Middle frontal gyrus (tissue), 1 donor: Measurements from ENCODE around the gene SAMD1.

Source experiments
- DNase-seq: peaks from one replicate; pipeline ENCODE4 v3.0.0-alpha.2; 2015; ENCODE audit warnings: low spot score; ENCODE audit errors: extremely low spot score

The SAMD1 gene

DNA sequence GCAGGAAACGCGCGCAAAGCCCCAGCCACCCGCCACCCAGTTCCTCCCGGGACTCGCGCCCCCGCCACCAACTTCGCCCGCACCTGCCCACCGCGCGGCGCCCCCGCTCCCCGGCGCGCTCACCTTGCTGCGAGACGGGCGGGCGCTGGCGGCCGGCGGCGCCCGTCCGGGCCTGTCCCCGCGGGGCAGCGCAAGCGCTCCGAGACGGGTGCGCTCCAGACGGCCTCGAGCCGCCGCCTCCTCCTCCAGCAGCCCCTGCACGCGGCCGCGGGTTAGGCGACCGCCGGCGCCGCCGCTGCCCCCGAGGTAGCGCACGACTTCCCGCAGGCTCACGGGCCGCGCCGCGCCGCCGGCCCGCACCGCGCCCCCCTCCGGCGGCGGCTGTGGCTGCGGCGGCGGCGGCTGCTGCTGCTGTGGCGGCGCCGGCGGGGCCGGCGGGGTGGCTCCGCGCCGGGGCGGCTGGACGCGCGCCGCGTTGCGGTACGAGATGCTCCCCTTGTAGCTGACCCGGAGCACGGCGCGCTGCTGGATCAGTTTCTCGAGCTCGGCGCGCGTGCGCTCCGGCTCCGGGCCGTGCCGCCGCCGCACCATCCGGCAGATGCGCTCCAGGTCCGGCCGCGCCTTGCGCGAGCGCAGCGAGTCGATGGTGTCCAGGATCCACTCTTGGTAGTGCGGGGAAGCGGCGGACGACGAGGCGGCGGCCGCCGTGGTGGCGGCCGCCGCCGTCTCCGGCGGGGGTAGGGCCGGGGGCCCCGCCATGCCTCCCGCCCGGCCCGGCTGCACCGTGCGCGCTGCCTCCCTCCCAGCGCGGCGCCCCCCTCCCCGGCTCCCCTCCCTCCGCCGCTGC lies 666 bp downstream of the SAMD1 start:
- DNase-seq = no peak

DNA sequence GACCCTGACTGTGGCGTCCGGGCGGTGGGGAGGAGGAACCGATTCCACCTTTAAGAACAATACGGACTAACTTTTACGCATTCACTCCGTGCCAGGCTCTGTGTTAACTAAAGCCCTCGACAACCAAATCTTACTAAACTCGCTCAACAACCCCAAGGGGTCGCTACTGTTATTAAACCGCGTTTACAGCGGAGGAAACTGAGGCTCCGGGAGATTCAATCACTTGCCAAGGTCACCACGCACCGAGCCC lies 1.2 kb downstream of the SAMD1 start:
- DNase-seq = no peak

DNA sequence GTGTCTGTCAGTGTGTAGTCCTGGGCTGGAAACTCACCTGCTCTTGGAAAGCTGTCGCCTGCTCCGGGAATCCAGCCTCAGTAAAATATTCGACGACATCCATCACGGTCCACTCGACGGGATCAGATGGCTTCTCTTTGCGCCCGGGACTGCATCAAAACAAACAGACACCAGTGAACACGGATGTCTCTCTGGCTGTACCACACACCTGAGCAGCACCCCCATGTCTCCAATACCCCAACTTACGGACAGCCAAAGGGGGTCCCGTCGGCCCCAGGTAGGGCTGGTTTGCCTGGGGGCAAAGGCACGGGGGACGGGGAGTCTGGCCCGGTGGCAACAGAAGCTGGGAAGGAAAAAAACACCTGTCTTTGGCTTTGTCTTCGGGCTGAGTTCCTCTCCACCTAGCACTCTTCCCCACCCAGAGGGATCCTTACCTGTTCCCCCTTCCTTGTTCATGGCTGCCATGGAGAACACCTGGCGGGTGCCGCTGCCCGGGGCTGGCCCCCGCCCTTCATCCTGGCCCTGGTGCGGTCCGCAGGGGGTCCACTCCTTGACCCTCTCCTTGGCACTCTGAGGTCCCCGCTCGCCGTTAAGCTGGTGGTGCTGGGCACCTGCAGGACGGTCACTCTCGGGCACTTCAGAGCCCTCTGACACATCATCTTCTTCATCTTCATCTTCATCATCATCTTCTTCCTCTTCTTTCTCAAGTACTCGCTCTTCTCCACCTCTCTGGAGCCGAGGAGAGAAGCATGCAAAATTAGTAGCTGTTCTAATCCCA lies 1.7 kb downstream of the SAMD1 start:
- no peak for DNase-seq

DNA sequence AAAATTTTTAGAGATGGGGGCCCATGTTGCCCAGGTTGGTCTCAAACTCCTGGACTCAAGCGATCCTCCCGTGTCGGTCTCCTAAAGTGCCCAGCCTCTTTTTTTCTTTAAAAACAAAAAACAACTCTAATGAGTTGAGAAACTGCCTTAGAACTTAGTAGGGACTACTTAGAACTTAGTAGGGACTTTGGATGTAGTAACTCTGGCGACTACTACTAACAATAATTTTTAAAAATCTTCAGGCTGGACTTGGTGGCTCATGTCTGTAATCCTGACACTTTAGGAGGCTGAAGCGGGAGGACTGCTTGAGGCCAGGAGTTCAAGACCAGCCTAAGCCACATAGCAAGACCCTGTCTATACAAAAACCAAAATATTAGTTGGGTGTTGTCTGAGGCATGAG lies 4.5 kb downstream of the SAMD1 start:
- no peak for DNase-seq

DNA sequence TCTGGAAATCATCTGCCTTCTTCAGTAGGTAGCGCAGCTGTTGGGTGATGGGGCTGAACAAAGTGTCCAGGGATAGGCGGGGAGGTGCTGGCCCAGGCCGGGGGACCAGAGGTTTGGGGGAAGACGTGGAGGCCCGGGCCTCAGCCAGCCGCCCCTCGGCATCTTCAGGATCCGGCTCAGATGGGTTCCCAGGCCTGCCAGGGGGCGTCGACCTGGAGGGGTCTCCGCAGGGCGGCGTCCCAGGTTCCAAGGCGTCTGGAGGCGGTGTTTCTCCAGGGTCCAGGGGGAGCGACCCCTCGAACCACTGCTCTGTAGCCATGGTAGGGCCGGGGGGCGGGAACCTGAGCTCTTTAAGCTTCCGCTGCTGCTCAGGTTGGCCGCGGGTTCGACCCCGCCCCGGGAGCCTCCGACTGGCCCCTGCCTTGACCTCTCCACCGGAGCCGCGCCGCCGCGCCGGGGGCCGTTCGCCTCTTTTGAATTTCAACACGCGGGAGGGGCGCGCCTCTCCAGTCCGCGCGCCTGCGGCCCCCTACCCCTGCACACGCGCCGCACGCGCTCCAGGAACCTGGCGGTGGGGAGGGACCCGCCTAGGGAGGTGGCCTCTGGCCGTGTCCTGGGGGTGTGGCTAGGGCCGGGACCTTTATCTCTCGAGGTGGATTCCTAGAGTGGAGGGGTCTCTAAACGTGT lies 5.1 kb downstream of the SAMD1 start, which contains the start of gene C19orf67:
C19orf67 (minus strand) TSS at position 475 of the 687 bp plus-strand sequence; CDS start at position 319, 156 bp downstream.
- DNase-seq = no peak

DNA sequence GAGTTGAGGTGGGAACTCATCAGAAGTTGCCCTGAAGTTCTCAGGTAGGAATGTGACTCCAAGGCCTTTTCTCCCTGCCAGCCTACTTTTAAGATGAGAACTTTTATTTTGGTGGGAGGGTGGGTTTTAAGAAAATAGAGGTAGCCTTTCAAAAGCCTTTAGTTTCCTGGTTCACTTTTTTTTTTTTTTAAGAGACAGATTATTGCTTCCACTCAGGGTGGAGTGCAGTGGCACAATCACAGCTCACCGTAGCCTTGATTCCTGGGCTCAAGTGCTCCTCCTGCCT lies 7.9 kb downstream of the SAMD1 start:
- no peak for DNase-seq

DNA sequence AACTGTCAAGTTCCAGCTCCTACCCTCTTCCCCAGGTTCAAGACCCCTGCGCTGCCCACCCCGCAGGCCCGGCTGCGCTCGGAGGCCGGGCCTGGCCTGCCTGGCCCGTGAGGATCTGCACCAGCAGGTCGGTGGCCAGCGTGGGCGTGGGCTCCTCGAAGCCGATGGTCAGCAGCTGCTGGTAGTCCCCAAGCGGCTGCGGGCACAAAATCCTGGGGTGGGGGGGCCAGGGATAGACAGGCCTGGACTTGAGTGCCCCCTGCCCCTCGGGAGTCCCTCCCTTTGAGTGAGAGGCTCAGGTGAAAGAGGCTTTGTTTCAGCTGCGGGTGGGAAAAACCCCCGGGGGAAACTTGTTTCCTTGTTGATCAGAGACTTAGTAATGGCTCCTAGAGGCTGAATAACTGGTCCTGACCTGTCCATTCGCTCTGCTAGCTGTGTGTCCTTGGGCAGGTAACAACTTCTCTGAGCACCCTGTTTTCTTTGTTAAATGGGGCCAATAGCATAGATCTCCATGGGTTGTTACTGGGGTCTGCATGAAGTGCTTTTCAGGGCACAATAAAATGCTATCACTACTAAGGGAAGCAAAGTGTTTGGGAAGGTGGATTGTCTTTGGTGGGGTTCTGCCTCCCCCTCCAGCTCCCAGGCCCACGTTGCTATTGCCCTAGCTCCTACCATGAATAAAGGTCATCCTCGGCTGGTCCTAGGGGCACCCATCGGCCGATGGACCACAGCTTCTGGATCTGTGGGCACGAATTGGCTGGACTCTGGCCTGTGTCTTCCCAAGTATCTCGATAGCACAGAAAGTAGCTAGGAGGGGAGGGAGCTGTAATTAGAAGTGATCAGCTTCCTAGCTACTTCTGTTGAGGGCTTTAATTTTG lies 8.5 kb downstream of the SAMD1 start:
- DNase-seq = no peak

DNA sequence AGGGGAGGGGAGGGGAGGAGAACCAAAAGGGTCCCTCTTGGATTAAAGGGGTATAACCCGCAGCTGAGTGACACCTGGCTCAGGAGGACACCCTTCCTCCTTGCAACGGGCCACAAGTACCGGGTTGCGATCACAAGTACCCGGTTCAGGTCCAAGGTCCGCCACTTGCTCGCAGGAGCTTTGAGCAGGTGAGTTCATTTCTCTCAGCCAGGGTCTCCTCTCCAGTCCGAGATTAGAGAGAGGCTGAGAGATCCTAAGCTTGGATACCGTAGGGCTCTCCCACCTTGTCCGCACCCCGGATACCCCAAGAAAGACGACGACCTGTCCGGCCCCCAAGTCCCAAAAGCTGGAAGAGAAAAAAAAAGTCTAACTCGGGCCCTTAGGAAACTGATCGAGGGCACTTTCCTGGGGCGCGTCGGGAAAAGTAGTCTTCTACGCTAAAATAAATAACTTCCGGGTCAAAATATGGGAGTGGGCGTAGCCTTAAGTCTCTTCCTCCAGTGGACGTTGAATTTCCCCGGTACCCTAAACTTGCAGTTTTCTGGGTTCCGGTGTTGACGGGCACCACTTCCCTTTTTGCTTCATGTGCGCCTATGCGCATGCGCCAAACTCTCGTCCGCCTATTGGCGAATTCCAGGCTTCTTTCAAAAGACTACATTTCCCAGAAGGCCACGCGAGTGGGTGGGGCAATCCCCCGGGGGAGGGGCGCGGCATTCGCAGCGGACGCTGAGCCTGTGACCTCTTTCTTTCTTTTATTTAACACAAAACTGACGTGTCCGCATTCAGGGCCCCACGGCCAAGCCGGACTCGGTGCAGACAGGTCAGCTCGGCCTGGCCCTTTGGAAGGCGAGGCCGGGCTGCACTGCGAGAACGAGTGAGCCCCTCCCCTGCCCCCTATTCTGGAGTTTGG lies 9.4 kb downstream of the SAMD1 start:
- DNase-seq = peak; percentile 99

DNA sequence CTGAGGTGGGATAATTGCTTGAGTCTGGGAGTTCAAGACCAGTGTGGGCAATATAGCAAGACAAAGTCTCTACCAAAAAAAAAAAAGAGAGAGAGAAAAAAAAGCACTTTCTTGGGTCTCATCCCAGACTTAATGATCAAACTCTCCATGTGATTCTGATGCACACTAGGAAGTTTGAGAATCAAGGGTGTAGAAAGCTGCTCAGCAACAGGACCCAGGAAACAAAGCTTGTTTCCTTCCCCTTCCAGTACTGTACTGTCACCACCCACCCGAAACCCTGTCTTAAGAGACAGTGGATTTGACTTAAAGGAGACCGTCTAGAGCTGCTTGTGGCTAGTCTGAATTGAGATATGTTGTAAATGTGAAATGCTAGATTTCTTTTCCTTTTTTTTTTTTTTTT lies 12.1 kb downstream of the SAMD1 start:
- no peak for DNase-seq

DNA sequence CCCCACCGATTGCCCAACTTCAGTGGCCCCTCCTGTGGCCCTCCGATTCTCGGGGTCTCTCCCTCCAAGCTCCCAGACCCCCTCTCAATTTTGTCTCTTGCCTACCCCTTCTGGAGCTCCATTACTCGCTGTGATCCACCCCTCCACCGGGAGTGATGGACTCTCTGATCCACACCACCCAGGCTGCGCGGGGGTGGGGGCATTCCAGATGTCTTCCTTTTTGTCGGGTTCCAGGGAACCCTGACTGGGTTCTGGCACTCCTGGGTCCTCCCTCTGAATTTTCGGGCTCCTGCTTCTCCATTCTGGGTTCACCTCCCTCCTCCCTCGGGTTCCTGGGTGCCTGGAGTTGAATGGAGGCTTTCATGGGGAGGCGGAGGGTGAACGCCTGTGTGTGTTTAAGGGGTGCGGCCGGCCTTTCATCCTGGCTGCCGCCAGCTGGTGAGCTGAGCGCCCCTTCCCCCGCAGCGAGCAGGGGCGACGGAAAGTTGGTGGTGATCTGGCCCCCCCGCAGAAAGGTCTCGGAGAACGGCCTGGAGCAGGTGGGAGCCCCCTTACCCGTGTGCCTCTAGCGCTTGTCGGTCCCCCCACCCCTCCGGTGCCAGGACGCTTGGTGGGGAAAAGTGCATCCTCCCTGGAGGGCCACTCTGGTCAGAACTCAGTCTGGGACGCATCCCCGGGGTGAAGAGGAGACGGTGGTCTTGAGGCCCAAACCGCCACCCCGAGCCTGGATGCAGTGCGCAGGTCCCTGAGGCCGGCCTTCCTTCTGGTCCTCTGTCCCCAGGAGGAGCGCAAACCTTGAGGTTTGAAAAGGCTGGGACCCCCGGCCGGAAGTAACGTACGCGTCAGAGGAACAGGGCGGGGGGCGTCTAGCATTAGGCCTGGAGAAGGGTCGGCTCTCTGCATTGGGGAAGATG lies 16.4 kb downstream of the SAMD1 start:
- no peak for DNase-seq

DNA sequence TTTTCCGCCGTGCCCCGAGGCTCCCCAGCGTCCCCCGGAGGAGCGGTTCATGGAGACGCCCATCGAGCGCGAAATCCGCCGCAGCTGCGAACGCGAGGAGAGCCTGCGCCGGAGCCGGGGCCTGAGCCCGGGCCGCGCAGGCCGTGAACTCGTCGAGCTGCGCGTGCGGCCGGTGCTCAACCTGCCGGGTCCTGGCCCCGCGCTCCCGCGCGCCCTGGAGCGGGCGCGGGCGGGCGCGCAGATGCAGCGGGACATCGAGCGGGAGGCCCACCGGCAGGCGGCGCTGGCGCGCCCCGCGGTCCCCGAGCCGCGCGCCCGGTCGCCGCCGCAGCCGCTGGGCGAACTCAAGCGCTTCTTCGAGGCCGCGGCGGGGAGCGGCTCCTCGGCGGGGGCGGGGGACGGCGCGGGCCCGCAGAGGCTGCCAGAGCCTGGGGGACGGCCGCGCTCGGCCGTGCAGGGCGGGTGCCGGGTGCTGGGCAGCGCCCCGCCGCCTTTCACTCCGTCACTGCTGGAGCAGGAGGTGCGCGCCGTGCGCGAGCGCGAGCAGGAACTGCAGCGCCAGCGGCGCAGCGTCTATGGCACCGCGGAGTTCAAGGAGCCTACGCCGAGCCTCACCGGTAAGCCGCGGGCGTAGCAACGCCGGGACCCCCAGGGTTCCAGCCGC lies 17.2 kb downstream of the SAMD1 start:
- peak; percentile 68 for DNase-seq

DNA sequence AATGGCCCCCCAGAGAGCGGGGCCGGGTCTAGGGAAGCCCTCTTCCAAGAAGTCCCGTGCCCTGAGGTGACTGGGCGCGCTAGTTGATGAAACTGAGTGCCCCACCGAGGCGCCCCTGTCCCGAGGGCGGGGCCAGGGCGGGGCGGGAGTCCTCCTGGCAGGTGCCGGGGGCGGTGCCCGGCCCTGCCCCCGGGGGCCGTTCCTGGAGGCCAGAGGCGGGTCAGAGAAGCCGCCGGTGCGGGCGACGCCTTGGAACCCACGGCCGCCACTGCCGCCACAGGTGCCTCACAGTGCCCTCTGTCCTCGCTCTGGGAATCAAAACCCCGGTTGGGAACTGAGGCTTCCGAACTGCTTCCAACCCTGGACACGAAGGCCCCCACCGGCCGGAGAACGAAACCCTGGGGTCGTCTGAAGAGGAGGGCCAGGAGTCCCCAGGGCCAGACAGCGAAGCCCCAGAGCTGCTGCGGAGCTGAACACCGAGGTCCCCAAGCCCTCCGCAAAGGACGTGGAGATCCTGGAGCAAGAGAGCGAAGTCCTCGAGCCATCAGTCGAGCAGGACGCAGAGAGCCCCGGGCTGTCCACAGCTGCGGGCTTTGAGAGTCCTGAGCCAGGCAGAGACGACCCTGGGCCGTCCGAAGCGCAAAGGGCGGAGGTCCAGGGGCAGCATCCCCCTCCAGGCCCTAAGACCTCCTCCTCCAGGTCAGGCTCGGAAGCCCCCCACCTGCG lies 17.9 kb downstream of the SAMD1 start, which contains the start of gene MISP3:
MISP3 (plus strand) TSS at position 252 of the 726 bp plus-strand sequence. CDS start 524 bp downstream, outside the sequence.
- DNase-seq = no peak

DNA sequence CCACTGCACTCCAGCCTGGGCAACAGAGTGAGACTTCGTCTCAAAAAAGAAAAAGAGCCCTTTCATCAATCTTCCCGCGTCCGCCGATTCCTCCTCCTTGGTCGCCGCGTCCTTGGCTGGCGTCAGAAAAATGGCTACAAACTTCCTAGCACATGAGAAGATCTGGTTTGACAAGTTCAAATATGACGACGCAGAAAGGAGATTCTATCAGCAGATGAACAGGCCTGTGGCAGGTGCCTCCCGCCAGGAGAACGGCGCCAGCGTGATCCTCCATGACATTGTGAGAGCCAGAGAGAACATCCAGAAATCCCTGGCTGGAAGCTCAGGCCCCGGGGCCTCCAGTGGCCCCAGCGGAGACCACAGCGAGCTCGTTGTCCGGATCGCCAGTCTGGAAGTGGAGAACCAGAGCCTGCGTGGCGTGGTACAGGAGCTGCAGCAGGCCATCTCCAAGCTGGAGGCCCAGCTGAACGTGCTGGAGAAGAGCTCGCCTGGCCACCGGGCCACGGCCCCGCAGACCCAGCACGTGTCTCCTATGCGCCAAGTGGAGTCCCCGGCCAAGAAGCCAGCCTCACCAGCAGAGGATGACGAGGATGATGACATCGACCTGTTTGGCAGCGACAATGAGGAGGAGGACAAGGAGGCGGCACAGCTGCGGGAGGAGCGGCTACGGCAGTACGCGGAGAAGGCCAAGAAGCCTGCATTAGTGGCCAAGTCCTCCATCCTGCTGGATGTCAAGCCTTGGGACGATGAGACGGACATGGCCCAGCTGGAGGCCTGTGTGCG lies 20.1 kb downstream of the SAMD1 start:
- no peak for DNase-seq

DNA sequence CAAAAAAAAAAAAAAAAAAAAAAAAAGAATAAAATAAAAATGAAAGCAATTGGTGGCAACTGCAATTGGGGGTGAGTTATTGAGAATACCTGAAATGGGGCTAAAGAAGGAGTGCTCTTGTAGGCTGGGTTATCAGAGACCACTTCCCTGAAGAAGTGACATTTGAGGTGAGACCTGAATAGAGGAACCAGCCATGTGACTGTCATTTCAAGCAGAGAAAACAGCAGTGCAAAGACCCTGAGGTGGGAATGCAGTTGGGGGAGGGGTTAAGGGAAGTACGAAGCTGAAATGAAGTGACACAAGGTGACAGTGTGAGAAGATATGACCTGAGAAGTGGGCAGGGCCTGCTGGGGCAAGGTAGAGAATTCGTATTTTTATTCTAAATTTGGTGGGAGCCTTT lies 24.4 kb downstream of the SAMD1 start:
- DNase-seq = no peak

DNA sequence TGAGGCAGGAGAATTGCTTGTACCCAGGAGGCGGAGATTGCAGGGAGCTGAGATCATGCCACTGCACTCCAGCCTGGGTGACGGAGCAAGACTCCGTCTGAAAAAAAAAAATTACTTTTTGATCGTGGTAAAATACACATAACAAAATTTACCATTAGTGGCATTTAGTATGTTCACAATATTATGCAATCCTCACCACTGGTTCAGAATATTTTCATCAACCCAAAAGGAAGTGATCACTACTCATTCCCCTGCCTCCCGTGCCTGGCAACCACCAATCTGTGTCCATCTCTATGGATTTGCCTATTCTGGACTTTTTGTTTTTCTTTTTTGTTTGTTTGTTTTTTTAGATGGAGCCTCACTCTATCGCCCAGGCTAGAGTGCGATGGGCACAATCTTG lies 27.4 kb downstream of the SAMD1 start:
- DNase-seq = no peak

DNA sequence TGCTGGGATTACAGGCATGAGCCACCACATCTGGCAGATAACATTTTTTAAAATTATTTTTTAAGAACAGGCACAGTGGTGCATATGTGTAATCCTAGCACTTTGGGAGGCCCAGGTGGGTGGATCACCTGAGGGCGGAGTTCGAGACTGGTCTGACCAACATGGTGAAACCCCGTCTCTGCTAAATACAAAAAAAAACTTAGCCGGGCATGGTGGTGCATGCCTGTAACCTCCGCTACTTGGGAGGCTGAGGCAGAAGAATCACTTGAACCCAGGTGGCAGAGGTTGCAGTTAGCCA lies 28.0 kb downstream of the SAMD1 start:
- no peak for DNase-seq

DNA sequence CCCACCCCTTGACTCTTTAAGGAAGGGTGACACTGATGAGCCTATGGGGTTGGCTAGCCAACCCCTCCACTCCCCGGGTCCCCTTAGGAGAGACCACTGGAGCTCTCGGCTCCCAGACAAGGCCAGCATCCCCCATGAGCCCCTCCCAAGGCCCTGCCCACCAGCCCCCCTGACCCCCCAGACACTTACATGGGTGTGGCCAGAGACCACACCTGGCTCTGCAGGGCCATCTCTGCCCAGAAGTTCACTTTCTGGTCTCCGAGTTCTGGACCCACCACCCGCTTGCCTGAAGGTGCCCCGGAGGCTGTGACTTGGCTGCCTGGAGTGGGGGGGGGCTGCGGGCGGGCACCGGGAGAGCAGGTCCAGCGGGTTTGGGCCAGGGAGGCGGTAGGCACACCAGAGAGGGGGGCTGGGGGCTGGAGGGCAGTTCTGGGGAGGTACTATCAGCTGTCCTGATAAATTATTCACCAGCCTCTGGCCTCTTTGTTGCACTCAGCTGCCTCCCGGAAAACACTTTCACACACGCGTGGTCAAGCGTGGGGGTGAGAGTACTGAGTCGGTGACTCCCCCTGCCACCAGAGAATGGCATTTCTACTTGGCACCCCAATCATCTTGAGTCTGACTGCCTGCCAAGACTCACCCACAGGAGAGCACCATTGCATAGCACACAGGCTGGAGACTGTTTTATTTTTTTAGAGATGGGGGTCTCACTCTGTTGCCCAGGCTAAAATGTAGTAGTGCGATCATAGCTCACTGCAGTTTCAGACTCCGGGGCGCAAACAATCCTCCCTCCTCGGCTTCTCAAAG lies 28.6 kb downstream of the SAMD1 start, which contains the start of gene PALM3:
PALM3 (minus strand) TSS at position 326 of the 807 bp plus-strand sequence; CDS start at position 230, 96 bp downstream.
- no peak for DNase-seq
